NB4 (cell line): ENCODE results near the gene DENND2C.

Experiments
- DNase-seq: peaks from one replicate; pipeline ENCODE4 v3.0.0; 2010; ENCODE audit warnings: low read depth
- H3K4me3 ChIP-seq: one replicate; pipeline ENCODE4 v1.5.1; 2011; ENCODE audit warnings: mild to moderate bottlenecking, low read depth, low read length, moderate library complexity
- MYC ChIP-seq: IDR thresholded peaks from 2 replicates; pipeline ENCODE4 v1.6.1; 2011; ENCODE audit warnings: low read depth, low read length
- POLR2A ChIP-seq: IDR thresholded peaks from 2 replicates; pipeline ENCODE4 v1.6.1; 2011; ENCODE audit warnings: mild to moderate bottlenecking; ENCODE audit not compliant: insufficient read length; ENCODE audit errors: extremely low read depth
- TF ChIP-seq, protein P1 (sequence below): IDR thresholded peaks from one replicate; pipeline ENCODE4 v1.5.1; 2012; ENCODE audit warnings: low read depth, low read length
- TF ChIP-seq, protein P2 (sequence below): IDR thresholded peaks from 2 replicates; pipeline ENCODE4 v1.6.1; 2011; ENCODE audit warnings: low read depth, low read length

The DENND2C gene

DNA sequence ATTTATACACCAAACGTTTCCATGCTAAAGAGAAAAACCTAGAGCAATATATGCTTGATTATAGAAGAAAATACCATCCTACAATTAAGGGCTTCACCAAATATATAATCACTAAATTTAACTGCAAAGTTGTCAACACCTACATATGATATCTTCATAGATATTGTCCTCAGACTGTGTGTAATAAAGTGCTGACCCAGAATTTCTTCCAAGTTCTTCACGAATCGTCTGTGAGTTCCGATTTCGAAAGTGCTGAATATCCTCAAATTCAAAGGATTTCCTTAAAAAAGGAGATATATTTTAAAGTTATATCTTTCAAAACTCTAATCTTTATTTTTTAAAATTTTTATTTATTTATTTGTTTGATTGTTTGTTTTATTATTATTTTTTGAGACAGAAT is 46.5 kb downstream of the DENND2C start:
- H3K4me3 ChIP-seq: no peak overlapping the region
- TF ChIP-seq, protein P1, sequence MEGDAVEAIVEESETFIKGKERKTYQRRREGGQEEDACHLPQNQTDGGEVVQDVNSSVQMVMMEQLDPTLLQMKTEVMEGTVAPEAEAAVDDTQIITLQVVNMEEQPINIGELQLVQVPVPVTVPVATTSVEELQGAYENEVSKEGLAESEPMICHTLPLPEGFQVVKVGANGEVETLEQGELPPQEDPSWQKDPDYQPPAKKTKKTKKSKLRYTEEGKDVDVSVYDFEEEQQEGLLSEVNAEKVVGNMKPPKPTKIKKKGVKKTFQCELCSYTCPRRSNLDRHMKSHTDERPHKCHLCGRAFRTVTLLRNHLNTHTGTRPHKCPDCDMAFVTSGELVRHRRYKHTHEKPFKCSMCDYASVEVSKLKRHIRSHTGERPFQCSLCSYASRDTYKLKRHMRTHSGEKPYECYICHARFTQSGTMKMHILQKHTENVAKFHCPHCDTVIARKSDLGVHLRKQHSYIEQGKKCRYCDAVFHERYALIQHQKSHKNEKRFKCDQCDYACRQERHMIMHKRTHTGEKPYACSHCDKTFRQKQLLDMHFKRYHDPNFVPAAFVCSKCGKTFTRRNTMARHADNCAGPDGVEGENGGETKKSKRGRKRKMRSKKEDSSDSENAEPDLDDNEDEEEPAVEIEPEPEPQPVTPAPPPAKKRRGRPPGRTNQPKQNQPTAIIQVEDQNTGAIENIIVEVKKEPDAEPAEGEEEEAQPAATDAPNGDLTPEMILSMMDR: no peak
- TF ChIP-seq MYC (no peak), POLR2A (no peak)
- TF ChIP-seq, protein P2, sequence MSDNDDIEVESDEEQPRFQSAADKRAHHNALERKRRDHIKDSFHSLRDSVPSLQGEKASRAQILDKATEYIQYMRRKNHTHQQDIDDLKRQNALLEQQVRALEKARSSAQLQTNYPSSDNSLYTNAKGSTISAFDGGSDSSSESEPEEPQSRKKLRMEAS: no peak
- DNase-seq: no peak

DNA sequence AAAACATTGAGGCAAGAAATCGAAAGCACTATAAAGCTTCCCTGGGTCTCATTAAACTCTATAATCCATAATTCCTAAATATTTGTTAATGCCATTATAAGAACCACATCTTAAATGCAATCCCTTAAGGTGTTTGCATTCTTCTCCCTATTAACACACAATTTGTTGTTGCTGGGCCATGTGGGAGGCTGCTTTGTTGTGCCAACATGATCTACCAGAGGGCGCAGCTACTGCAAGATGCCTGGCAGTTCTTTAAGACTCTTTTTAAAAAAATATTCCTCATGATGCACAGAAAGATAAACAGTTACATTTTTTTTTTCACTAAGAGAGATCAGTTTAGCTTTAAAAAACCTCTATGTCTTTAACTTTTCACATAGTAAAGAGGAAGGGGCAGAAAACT is 49.4 kb downstream of the DENND2C start:
- no peak for TF ChIP-seq POLR2A
- no peak for TF ChIP-seq MYC
- TF ChIP-seq, protein P2: no peak
- TF ChIP-seq, protein P1: no peak
- DNase-seq: no peak
- no peak overlapping the region for H3K4me3 ChIP-seq

DNA sequence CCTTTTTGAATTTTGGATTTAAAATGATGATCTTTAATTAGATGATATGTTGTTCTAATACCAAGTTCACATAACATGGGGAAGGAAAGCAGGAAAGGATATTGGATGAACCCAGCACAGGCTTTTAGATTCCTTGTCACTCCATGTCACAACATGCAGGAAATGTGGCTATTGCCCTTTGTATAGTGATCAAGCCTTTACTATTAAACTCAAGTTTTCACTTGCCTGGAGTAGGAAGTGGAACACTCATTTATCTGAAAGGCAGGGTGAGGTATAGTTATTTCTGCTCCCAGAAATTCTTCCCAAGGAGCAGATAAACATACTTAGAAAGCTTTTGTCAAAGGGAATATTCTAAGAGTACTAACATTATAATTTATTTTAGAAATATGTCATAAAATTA is 51.2 kb downstream of the DENND2C start:
- H3K4me3 ChIP-seq: no peak overlapping the region
- TF ChIP-seq, protein P1: no peak
- DNase-seq: no peak

DNA sequence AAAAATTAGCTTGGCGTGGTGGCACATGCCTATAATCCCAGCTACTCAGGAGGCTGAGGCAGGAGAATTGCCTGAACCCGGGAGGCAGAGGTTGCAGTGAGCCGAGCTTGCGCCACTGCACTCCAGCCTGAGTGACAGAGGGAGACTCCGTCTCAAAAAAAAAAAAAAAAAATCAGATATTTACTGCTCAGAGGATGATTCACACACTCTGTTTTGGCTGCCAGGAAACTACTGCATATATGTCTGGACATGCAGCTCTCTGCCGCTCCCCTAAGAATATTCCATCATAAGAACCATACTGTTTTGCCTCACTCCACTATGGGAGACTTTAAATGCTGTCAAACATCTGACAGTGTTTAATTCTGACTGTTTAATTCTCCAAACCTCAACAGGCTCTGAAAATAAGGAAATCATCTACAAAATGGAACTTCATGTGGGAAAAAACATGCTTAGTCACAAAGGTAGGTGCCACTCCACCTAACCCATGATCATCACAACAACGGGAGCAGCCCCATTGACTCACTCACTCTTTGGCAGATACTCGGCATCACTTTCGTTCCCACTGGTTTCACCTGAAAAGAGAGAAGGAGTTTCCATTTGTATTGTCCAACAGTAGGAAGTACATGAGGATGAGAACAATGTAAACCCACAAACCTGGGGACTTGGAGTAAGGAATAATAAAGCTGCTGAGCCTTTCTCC is 59.2 kb downstream of the DENND2C start:
- DNase-seq: no peak
- H3K4me3 ChIP-seq: no peak overlapping the region
- TF ChIP-seq, protein P1: no peak
- TF ChIP-seq, protein P2: no peak
- no peak for TF ChIP-seq POLR2A
- TF ChIP-seq MYC: no peak

DNA sequence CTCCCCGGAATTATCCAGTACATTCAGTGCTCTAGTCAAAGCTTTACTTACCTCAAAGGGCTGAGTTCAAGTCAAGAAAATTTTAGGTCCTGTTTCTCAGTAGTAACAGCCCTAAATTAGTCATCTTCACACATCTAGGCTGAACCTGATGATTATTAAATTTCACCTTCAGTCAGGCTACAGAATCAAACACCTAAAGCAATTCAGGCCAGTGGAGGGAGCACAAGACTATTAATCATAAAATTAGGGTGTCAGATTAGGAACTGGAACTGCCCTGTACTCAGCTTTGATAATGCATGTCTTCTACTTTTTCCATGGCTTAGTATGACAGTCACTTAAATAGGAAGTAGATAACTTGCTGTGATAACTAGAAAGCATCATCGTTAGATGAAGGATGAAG is 60.0 kb downstream of the DENND2C start:
- H3K4me3 ChIP-seq: no peak overlapping the region
- DNase-seq: no peak
- TF ChIP-seq, protein P2: no peak
- no peak for TF ChIP-seq MYC
- no peak for TF ChIP-seq POLR2A
- TF ChIP-seq, protein P1: no peak

DNA sequence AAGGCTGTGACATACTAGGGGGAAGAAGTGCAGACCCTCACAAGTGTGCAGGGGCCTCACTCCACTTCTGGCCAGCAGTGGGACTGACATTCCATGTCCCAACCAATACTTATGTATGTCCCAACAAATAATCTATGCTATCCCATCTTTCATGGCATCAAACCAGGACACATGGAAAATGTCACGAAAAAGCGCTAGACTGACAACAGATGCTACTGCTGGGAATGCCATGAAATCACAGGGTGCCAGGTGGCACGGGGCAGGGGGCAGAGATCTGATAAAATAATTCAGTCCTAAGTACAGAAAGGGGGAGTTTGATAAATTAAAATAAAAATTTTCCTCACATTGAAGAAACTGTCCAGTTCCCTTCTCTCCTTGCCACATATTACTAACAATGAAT is 60.8 kb downstream of the DENND2C start:
- DNase-seq: no peak
- no peak overlapping the region for H3K4me3 ChIP-seq
- TF ChIP-seq, protein P2: no peak
- TF ChIP-seq POLR2A: no peak
- no peak for TF ChIP-seq MYC
- TF ChIP-seq, protein P1: no peak
